GM18858 (cell line): Measurements from ENCODE around the gene BAZ2B.
A peak's percentile ranks its signal among the peaks of the same experiment; 100 is the strongest.
"Not testable (repeated sequence)": the region's sequence is repeated elsewhere in the genome, so short reads cannot be mapped to it uniquely, and the experiment has no call there.

Experiments used
- ATAC-seq: cut with Tn5 transposase; IDR thresholded peaks from one replicate; pipeline ENCODE4 v1.9.1; 2021; ENCODE audit not compliant: unreplicated experiment

BAZ2B gene

GRCh38 chr2:159432610-159433009 is 183.7 kb downstream of the BAZ2B start:
- ATAC-seq: no peak

GRCh38 chr2:159427048-159427447 is 189.3 kb downstream of the BAZ2B start:
- no peak for ATAC-seq

GRCh38 chr2:159419403-159419802 is 196.9 kb downstream of the BAZ2B start:
- no peak for ATAC-seq

GRCh38 chr2:159411460-159411859 is 204.9 kb downstream of the BAZ2B start:
- no peak for ATAC-seq

GRCh38 chr2:159410276-159410675 is 206.1 kb downstream of the BAZ2B start:
- ATAC-seq: no peak

GRCh38 chr2:159409116-159409800 is 207.1 kb downstream of the BAZ2B start:
- ATAC-seq: no peak

- no peak for ATAC-seq
Measured at GRCh38 chr2:159402790-159403189, 213.6 kb downstream of the BAZ2B start.

- ATAC-seq: not testable (repeated sequence)
Measured at GRCh38 chr2:159402160-159402559, 214.2 kb downstream of the BAZ2B start.

- no peak for ATAC-seq
Measured at GRCh38 chr2:159399716-159400415, 216.5 kb downstream of the BAZ2B start.

- no peak for ATAC-seq
Measured at GRCh38 chr2:159396799-159397198, 219.5 kb downstream of the BAZ2B start.

- ATAC-seq: no peak
Measured at GRCh38 chr2:159382447-159383028, 233.8 kb downstream of the BAZ2B start.

- ATAC-seq: peak; percentile 59
Measured at GRCh38 chr2:159381574-159381973, 234.8 kb downstream of the BAZ2B start.

GRCh38 chr2:159380685-159381239 is 235.6 kb downstream of the BAZ2B start:
- no peak for ATAC-seq

- ATAC-seq: no peak
Measured at GRCh38 chr2:159379181-159379580, 237.2 kb downstream of the BAZ2B start.

GRCh38 chr2:159375241-159375640 is 241.1 kb downstream of the BAZ2B start:
- no peak for ATAC-seq

GRCh38 chr2:159371506-159371905 is 244.8 kb downstream of the BAZ2B start:
- ATAC-seq: no peak

GRCh38 chr2:159366538-159366937 is 249.8 kb downstream of the BAZ2B start:
- no peak for ATAC-seq

GRCh38 chr2:159362816-159363251 is 253.5 kb downstream of the BAZ2B start:
- no peak for ATAC-seq

GRCh38 chr2:159362094-159362493 is 254.3 kb downstream of the BAZ2B start:
- no peak for ATAC-seq

GRCh38 chr2:159361603-159362002 is 254.7 kb downstream of the BAZ2B start:
- not testable (repeated sequence) for ATAC-seq

GRCh38 chr2:159356053-159356554 is 260.2 kb downstream of the BAZ2B start:
- no peak for ATAC-seq

GRCh38 chr2:159351977-159352376 is 264.4 kb downstream of the BAZ2B start:
- no peak for ATAC-seq
